GM19324 (cell line): ENCODE measurements around the gene PDIA2.

Source experiments
- ATAC-seq: cut with Tn5 transposase; IDR thresholded peaks from one replicate; pipeline ENCODE4 v1.9.1; 2021; ENCODE audit warnings: mild to moderate bottlenecking, moderate library complexity; ENCODE audit not compliant: unreplicated experiment, low FRiP score

Gene PDIA2

DNA sequence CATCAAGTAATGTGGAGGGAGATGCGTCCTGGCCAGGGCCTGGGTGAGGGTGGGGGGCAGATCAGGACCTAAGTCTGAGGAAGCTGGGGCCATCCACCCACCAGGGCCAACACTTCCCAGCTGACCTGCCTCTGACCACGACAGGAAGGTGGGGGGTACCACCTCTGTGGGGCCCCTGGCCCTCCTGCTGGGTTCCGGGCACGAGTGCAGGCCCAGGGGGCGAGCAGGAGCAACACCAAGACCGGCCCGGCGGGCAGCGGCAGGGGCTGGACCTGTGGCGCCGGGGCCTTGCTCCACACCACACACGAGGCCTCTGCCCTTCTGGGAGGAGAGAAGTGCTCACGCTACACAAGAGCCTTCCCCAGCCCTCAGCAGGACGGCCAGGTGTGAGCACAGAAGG, 13.3 kb downstream of the PDIA2 start:
- ATAC-seq = no peak

DNA sequence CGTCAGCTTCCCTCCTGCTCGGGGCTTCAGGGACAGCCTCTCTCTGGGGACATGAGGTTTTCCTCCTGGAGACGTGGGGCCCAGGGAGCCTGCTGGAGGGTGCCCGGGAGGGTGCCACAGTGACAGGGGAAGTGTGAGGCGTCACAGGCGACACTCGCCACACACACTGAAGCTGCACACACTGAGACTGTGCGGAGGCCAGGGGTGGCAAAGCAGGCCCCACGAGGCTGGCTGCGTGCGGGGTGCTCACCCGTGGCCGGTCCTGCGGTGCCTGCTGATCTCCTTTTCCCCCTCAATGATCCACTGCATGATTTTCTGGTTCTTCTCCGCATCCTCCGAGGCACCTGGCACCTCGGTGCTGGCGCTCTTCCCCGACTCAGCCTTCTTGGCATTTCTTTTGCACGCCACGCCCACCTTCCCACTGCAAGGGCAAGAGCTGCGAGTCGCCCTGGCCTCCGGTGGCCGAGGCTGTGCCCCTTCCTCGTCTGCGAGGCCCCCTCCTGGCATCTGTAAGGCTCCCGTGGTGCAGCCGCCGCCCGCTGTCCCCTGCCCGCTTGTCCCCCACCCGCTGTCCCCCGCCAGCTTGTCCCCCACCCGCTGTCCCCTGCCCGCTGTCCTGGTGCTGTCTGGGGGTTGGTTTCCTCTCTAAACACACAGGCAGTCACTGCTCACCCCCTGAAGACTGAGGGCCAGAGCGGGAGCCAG, 14.0 kb downstream of the PDIA2 start:
- no peak for ATAC-seq

DNA sequence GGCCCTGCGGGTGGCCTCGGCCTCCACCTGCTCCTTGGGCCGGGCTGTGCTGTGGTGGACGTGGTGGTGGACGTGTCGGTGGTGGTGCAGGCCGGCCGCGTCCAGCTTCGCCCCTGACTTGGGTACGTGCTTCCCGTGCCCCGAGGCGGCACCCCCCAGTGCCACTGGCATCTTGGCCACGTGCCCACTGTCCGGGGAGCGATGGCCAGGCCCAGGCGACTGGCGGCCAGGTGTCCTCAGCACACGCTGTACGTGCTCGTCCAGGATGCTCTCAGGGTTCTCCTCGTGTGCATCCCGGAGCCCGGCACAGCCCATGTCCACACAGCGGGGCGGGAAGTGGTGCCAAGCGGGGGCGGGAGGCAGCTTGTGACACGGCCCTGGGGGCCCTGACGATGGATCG, 14.9 kb downstream of the PDIA2 start:
- ATAC-seq = no peak

DNA sequence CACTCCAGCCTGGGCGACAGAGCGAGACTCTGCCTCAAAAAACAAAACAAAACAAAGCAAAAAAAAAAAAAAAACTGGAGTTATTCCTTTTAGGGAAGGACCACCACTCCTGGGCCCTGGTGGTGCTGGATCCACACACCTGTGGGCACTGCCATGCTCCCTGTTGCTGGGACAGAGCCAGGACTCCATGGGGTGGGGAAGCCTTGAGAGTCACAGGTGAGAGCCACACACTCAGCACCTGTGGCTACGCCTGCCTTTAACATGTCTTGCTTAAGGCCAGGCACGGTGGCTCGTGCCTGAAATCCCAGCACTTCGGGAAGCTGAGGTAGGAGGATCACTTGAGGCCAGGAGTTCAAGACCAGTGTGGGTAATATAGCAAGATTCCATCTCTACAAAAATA, 18.3 kb downstream of the PDIA2 start:
- ATAC-seq = no peak

DNA sequence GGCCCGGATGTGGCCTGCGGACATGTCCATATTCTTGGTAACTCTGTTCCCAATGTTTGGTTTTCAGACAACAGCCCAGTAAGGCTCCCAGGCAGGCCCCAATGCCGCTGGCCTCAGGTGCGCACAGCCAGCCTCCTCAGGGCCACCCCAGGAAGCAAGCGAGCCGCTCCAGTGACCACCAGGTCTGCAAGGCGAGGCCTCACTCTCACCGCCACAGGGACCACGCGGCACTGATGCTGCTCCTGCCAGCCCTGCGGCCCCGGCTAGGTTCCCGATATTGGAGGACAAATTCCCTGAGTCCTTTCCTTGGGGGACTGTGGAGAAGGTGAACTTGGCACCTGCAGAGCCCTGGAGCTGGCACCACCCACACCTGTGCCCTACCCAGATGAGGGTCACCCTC, 19.0 kb downstream of the PDIA2 start:
- no peak for ATAC-seq

DNA sequence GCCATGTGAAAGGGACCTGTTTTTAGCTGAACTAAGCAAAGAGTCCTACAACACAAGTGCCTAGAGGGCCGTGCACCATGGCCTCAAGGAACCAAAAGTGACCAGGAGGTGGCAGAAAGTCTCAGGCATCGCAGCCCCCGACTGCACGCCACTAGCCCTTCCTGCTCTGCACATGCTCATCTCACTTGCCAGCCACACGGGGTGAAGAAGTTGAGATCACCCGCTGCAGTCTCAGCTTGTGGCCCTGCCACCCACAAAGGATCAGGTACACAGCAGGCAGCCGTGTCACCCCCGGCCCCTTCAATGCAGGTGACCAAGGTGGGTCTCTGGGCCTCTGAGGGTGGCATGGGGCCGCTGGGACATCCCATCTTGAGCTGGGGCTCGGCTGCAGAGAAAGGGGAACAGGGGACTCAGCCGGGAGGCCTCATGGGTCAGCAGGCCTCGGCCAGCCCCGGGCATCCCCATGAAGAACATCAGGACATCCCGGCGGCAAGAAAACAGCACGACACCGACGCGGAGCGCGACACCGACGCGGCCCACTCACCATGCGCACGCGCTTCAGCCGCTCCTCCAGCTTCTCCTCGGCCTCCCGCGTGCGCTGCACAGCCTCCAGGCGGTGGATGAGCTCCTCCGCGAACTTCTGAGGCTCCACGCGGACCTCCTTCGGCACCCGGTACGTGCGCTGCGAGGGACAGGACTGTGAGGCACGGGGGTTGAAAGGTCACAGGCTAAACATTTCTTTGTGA, 21.0 kb downstream of the PDIA2 start:
- ATAC-seq = no peak

DNA sequence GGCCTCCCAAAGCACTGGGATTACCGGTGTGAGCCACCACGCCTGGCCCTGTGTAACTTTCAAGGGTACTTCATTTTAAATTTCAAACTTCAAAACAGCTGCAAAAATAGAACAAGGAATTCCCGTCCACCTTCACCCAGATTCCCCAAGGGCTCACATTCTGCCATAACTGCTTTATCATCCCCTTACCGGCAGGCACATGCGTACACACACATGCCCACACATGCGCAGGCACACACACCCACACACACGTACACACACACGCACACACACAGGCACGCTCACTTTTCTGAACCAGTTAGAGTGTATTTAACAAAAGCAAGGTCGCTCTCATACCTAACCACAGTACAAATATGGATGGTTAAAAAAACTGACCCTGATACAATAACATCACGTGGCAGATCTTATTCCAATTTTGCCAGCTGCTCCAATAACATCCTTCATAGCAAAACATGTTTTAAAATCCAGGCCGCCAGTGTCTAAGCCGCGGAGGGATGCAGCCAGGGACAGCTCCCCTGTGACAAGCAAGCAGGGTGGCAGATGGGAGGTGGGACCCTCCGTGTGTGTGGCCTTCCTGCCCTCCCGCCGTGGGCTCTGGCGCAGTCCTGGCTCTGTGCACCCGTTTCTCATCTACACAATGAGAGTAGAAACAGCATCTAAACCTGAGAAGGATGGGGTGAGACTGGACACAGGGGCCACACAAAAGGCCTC, 23.1 kb downstream of the PDIA2 start:
- ATAC-seq = no peak

DNA sequence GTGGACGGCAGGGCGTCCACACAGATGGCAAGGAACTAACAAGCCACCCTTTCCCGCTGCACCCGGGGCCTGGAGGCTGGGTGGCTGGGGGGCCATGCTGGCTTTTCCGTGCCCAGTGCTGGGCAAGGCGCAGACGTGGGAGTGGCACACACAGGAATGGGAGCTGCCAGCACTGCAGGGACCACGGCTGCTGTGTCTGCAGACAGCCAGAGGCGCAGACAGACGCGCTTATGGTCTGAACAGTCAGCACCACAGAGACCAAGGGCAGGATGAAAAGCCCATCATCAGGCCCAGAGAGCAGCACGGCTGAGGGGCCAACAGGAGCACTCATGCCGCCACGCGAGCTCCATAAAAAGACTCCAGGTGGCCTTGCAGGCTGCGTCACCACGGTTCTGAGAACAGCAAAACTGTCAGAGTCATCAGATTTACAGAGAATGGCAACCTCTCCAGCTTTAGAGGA, 24.0 kb downstream of the PDIA2 start:
- no peak for ATAC-seq

DNA sequence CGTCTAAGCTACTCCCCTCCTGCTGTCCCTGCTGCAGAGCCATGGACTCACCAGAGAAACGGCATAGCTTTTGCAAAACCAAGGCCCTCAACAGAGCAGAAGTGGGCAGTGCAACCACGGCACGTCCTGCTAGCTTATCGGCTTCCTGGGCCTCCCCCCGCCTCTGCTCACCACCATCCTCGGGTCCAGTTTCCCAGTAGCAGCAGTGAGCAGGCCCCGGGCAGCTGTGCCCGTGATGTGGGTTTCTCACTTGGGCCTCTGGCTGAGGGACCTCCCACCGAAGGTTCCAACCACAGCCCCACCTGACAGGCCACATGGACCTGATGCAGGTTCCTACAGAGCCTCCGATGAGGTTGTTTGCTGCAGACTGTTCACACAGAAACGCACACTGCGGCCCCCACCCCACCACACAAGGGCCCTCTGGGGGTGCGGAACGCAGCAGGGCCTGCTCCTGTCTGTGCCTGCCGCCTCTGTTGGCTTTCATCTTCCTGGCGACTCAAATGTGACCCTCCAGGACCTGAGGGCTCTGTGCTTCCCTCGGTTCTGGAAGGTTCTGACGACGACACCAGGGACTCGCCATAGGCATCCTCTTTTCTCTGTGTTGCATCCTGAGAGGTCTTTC, 24.8 kb downstream of the PDIA2 start:
- no peak for ATAC-seq

DNA sequence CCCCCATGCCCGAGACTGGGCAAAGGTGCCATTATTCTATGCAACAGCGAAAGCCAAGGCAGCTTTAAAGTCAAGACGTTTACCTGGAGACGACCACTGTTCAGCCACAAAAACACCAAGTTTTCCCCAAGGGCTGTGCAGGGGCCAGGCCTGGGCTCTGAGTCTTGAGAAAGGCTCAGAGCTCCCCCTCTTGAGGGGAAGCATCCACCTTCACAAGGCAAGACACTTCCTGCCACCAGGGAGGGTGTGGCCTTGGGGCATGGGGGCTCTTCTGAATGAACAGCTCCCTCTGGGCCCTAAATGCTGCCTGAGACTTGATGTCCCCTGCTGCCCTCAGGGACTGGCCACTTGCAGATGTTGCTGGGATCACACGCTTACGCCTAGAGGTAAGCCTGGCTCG, 26.5 kb downstream of the PDIA2 start:
- ATAC-seq = no peak

DNA sequence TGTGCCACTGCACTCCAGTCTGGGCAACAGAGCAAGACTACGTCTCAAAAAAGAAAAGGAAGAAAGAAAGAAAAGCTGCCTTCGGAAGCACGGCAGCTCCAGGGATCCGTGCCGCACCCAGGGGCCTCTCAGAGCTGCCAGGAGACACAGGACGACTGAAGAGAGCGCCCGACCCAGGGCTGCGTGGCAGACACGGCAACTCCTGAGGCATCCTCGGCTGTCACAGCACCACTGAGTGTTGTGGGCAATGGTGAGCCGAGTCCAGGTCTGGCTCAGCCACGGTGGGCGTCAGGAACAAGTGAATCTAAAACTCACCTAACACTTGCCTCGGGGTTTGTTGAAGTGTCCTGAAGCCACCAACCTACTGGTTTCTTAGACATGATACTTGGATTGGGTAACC, 28.8 kb downstream of the PDIA2 start:
- ATAC-seq = no peak

DNA sequence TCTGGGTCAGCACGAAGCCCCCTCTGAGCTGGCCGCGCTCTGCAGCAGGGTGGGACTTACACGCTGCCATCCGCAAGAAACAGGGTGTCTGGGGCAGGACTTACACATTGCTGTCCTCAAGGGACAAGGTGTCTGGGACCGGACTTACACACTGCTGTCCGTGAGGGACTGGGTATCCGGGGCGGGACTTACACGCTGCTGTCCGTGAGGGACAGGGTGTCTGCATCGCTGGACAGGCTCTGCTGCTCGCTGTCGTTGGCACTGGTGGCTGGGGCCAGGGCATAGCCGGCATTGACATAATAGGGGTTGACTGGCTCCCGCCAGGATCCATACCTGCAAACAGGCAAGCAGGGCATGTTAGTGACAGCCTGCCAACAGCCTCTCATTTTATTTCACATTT, 31.4 kb downstream of the PDIA2 start:
- ATAC-seq = no peak

DNA sequence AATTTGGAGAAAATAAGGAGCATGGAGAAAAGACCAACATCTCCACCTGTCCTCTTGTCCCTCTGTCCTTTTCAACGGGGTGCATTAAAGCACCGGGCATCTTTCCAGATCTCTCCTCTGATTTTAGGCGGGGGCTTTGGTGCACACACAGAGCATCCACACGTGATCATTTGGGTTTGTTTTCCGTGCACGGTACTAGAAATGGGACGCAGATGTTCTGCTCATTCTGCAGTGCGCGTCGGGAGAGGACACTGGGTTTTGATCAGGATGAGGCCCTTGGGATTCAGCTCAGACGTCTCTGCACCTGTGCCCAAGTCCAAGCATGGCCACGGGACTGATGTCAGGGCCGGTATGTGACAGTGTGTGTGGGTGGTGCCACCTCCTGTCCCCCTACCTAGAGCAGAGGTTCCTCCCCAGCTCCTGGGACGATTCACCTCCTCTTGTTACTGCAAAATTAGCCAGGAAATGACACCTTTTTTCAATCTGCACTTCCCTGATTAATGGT, 31.9 kb downstream of the PDIA2 start:
- ATAC-seq = no peak

DNA sequence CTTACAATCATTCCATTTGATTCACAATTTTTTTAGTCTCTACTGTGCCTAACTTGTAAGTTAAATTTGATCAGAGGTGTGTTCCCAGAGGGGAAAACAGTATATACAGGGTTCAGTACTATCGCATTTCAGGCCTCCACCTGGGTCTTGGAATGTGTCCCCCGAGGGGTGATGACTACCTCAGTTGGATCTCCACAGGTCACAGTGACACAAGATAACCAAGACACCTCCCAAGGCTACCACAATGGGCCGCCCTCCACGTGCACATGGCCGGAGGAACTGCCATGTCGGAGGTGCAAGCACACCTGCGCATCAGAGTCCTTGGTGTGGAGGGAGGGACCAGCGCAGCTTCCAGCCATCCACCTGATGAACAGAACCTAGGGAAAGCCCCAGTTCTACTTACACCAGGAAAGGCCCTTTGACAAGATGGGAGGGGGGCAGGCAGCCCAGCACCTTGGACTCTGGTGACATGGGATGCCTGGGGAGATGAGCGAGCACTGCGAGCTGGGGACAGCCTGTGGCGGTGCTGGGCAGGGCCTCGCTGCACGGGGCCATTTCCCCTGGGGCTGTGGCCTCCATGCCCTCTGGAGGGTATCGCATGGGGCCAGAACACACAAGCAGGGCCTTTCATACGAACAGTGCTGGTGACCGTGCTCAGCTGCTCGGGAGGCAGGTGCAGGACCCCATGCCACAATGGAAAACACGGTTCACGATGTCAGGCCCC, 33.9 kb downstream of the PDIA2 start:
- no peak for ATAC-seq

DNA sequence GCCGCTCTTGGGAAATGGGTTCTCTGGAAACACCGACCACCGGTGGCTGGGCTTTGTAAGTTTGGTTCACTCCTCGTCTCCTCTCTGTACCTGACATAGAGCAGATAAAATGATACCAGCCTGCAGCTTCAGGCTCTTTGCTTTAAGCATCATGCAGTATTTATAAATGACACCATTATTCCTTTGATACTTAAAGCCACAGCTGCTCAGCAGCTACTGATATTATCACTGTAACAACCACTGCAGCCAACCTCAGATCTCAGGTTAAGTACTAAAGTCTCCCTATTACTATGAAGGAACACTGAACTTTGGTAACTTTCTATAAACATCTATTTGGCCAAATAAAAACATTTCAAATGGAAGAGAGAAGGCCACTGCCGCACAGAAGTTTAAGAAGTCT, 34.6 kb downstream of the PDIA2 start:
- no peak for ATAC-seq

DNA sequence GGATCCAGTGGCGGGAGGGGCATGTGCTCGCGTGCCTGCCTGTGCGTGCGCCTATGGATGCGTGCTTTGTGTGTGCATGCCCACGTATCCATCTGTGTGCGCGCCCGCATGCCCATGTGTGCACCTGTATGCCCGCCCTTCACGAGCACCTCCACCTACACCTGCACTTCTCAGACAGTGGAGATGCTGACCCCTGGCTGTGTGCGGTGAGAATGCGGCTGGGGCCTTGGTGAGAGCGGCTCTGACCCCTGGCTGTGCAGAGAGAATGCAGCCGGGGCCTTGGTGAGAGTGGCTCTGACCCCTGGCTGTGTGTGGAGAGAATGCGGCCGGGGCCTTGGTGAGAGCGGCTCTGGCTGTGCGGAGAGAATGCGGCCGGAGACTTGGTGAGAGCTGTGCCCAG, 35.7 kb downstream of the PDIA2 start:
- ATAC-seq = no peak

DNA sequence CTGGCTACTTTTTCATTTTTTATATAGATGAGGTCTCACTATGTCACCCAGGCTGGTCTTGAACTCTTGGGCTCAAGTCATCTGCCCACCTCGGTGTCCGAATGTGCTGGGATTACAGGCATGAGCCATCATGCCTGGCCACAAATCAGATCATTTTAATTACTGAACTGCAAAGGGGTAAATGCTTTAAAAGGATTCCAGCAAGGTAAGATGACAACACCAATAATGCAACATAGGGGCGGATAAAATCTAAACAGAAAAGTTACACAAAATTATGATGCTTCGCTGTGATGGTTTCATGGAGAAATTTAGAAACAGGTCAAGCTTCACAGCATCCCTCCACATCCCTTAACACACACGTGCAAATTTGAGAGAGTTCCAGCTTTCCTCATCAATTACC, 37.2 kb downstream of the PDIA2 start:
- no peak for ATAC-seq

DNA sequence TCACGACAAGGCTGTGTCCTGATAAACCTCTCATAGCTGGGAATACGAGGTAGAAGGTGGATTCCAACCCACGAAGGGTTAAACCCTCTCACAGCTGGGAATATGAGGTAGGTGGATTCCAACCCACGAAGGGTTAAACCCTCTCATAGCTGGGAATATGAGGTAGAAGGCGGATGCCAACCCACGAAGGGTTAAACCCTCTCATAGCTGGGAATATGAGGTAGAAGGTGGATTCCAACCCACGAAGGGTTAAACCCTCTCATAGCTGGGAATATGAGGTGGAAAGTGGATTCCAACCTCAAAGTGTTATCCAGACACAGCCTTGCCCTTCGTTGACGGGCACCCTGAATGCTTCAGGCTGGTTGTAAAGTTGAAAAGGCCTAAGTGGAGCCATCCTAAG, 38.6 kb downstream of the PDIA2 start:
- no peak for ATAC-seq

DNA sequence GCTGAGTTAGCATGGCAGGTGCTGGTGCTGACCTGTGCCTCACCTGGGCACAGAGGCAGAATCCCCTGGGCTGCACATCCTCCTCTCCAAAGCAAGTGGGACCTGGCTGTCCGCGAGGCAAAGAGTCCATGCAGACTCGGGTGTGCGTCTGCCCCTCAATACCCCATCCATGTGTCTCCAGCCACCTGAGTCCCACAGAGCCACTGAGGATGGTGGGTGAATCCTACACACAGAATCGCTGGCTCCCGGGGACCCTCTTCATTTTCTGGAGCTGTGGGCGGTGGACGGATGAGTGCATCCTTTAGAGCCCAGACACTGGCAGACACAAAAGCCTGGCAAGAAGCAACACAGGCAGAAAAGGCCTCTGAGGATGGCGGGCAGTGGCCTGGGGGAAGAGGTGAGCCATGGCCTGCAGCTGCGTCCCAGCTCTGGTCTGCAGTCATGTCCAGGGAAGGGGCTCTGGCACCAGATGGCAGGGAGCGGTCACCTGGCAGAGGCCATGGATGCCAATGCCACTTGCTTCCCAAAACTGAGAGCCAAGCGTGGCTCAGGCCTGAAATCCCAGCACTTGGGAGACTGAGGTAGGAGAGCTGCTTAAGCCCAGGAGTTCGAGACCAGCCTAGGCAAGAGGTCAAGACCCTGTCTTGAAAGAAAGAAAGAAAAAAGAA, 39.6 kb downstream of the PDIA2 start:
- ATAC-seq = no peak

DNA sequence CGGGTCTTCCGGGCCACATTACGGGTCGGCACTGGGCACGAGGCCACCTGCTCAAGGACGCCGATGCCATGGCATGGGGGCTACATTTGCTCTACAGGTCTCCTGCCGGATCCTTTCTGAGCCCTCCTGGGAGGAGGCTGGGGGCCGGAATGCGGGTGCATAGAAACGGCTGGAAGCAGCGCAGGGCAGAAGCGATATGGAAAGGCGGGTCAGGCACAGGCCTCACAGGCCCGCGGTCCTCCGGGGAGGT, 41.2 kb downstream of the PDIA2 start:
- no peak for ATAC-seq
